ENCODE results near the gene GMNN. TPM values are rescaled to one million over a fixed set of nuclear protein-coding genes. Genes with fewer than 3 reads are reported as not detected.

The GMNN gene
- total RNA-seq, 4 donors from 2014 or later = 31.2 to 168 (median 53.3) TPM

- TF ChIP-seq POLR2A (IDR thresholded peaks at IDR 0.05) (no peak), CTCF (IDR thresholded peaks at IDR 0.05) (no peak)
- 97 to 99% methylated on average over 3 of the region's 3 CpGs for WGBS, 2 donors
- intact Hi-C loops (cut with DNase I; ENCODE audit: low total_unique reads) = no loop called here
- no peak for DNase-seq (ENCODE audit: low spot score in 2 of 2)
- no peak overlapping the region for H3K4me3 ChIP-seq (ENCODE audit: low read depth, poor library complexity, severe bottlenecking)
These were observed 32.8 kb downstream of the GMNN start for GRCh38 chr6:24807584-24807983.

- intact Hi-C loops (cut with DNase I; ENCODE audit: low total_unique reads) = no loop called here
- no peak for TF ChIP-seq POLR2A (IDR thresholded peaks at IDR 0.05)
- no peak for TF ChIP-seq CTCF (IDR thresholded peaks at IDR 0.05)
- 87 to 88% methylated on average over 3 of the region's 3 CpGs for WGBS, 2 donors
- no peak for DNase-seq (ENCODE audit: low spot score in 2 of 2)
- H3K4me3 ChIP-seq (ENCODE audit: low read depth, poor library complexity, severe bottlenecking) = no peak overlapping the region
These were observed 35.0 kb downstream of the GMNN start for GRCh38 chr6:24809728-24810127.

- intact Hi-C loops (cut with DNase I; ENCODE audit: low total_unique reads) = no loop called here
These were observed 43.6 kb downstream of the GMNN start for GRCh38 chr6:24818346-24818745.

GRCh38 chr6:24821860-24822444 is 47.2 kb downstream of the GMNN start:
- DNase-seq (ENCODE audit: low spot score in 2 of 2) = no peak
- TF ChIP-seq CTCF (IDR thresholded peaks at IDR 0.05) (no peak), POLR2A (IDR thresholded peaks at IDR 0.05) (no peak)
- no peak overlapping the region for H3K4me3 ChIP-seq (ENCODE audit: low read depth, poor library complexity, severe bottlenecking)
- 91 to 92% methylated on average over 3 of the region's 3 CpGs for WGBS, 2 donors
- intact Hi-C loops (cut with DNase I; ENCODE audit: low total_unique reads) = no loop called here

More at GRCh38 chr6:24818346-24818745, 43.6 kb downstream of the GMNN start:
- H3K4me3 ChIP-seq (ENCODE audit: low read depth, poor library complexity, severe bottlenecking) = no peak overlapping the region
- no peak for TF ChIP-seq CTCF (IDR thresholded peaks at IDR 0.05)
- TF ChIP-seq POLR2A (IDR thresholded peaks at IDR 0.05) = no peak
- WGBS, 2 donors = 89 to 91% methylated on average over 2 of the region's 2 CpGs
- no peak for DNase-seq (ENCODE audit: low spot score in 2 of 2)

- no peak overlapping the region for H3K4me3 ChIP-seq (ENCODE audit: low read depth, poor library complexity, severe bottlenecking)
- 77 to 89% methylated on average over 6 of the region's 6 CpGs for WGBS, 2 donors
- intact Hi-C loops (cut with DNase I; ENCODE audit: low total_unique reads) = no loop called here
- DNase-seq (ENCODE audit: low spot score in 2 of 2) = no peak
- no peak for TF ChIP-seq CTCF (IDR thresholded peaks at IDR 0.05)
These were observed 48.0 kb downstream of the GMNN start for GRCh38 chr6:24822696-24823095.

- WGBS, 2 donors = 87 to 98% methylated on average over 2 of the region's 2 CpGs
- intact Hi-C loops (cut with DNase I; ENCODE audit: low total_unique reads) = no loop called here
- no peak for DNase-seq (ENCODE audit: low spot score in 2 of 2)
- TF ChIP-seq POLR2A (IDR thresholded peaks at IDR 0.05) (no peak), CTCF (IDR thresholded peaks at IDR 0.05) (no peak)
- no peak overlapping the region for H3K4me3 ChIP-seq (ENCODE audit: low read depth, poor library complexity, severe bottlenecking)
These were observed 48.4 kb downstream of the GMNN start for GRCh38 chr6:24823185-24823584.
